HepG2 (cell line): Measurements from ENCODE around the gene PRKCZ. TPM values are rescaled to one million over a fixed set of nuclear protein-coding genes. Genes with fewer than 3 reads are reported as not detected.

ENCODE experiments used
- ATF7 ChIP-seq, 2 experiments: fragments of 450-650 bp in 1 of 2; sonication (generic) in 1 of 2; formaldehyde crosslinking in 1 of 2; IDR thresholded peaks; 2 replicates each; pipeline versions ENCODE4 v1.4.0 to v1.6.1; 2016 to 2020; ENCODE audit warnings: antibody characterized with exemption in 1 of 2, mild to moderate bottlenecking in 1 of 2, missing genetic modification reagents in 1 of 2
- ATRX ChIP-seq: sonication (generic); formaldehyde crosslinking; IDR thresholded peaks from 2 replicates; pipeline ENCODE4 v1.4.0; 2020; ENCODE audit warnings: missing genetic modification reagents, borderline replicate concordance
- CHCHD3 ChIP-seq: sonication (generic); formaldehyde crosslinking; IDR thresholded peaks from 2 replicates; pipeline ENCODE4 v1.8.0; 2022; ENCODE audit warnings: mild to moderate bottlenecking, missing genetic modification reagents, moderate library complexity
- HNRNPH1 ChIP-seq: fragments of 200-400 bp; formaldehyde crosslinking; optimal IDR thresholded peaks from 2 replicates; pipeline ENCODE3; 2017; ENCODE audit warnings: mild to moderate bottlenecking, low read depth, low read length
- IKZF1 ChIP-seq: fragments of 450-650 bp; IDR thresholded peaks from 2 replicates; pipeline ENCODE4 v1.7.1; 2016
- MED8 ChIP-seq: sonication (generic); formaldehyde crosslinking; IDR thresholded peaks from 2 replicates; pipeline ENCODE4 v1.8.1; 2023; ENCODE audit warnings: mild to moderate bottlenecking, missing genetic modification reagents; ENCODE audit not compliant: insufficient replicate concordance
- SMC3 ChIP-seq: IDR thresholded peaks from 2 replicates; pipeline ENCODE4 v1.6.1; 2011; ENCODE audit warnings: low read length, improper control_type of control experiment
- XRCC5 ChIP-seq: fragments of 200-400 bp; formaldehyde crosslinking; optimal IDR thresholded peaks from 2 replicates; pipeline ENCODE3; 2017; ENCODE audit warnings: mild to moderate bottlenecking, low read length
- ZFAT ChIP-seq: sonication (generic); formaldehyde crosslinking; conservative IDR thresholded peaks from 2 replicates; pipeline ENCODE4 v1.8.1; 2023; ENCODE audit warnings: missing genetic modification reagents, inconsistent platforms
- ZIK1 ChIP-seq: sonication (generic); formaldehyde crosslinking; IDR thresholded peaks from 2 replicates; pipeline ENCODE4 v1.5.0; 2020; ENCODE audit warnings: mild to moderate bottlenecking, low read depth, missing genetic modification reagents, borderline replicate concordance
- ZKSCAN1 ChIP-seq: fragments of 150-350 bp; IDR thresholded peaks from 2 replicates; pipeline ENCODE4 v1.6.1; 2014; ENCODE audit warnings: low read length
- ZNF224 ChIP-seq: sonication (generic); formaldehyde crosslinking; IDR thresholded peaks from 2 replicates; pipeline ENCODE4 v1.5.0; 2020; ENCODE audit warnings: mild to moderate bottlenecking, missing genetic modification reagents
- ZNF841 ChIP-seq: sonication (generic); formaldehyde crosslinking; IDR thresholded peaks from 2 replicates; pipeline ENCODE4 v1.8.1; 2023; ENCODE audit warnings: missing genetic modification reagents, borderline replicate concordance
- ZSCAN22 ChIP-seq: sonication (generic); formaldehyde crosslinking; IDR thresholded peaks from 2 replicates; pipeline ENCODE4 v1.4.0; 2020; ENCODE audit warnings: mild to moderate bottlenecking, missing genetic modification reagents
- polyA plus RNA-seq, 8 experiments: library from polyadenylated mRNA; depleted of rRNA in 3 of 8; stranded (reverse) in 7 of 8; unstranded in 1 of 8; fragments of >200 nt; fragmentation: Illumina TruSeq in 4 of 8; extraction: Trizol in 4 of 8; gene quantifications; 2 replicates each; pipeline versions ENCODE4 v1.2.1 to v1.2.3, GENCODE V29; 2011 to 2016; ENCODE audit warnings: low read depth in 4 of 8, missing spikeins in 1 of 8, mixed read lengths in 1 of 8; ENCODE audit not compliant: insufficient read depth in 1 of 8
- total RNA-seq, 5 experiments: library from RNA; depleted of rRNA; stranded (reverse); fragments of >200 nt; fragmentation: Illumina TruSeq; extraction: Trizol; gene quantifications; 2 replicates each; pipeline ENCODE4 v1.2.3, GENCODE V29; 2016; ENCODE audit warnings: low read depth in 1 of 5
- TF ChIP-seq, protein P1 (sequence below): IDR thresholded peaks from 2 replicates; pipeline ENCODE4 v1.6.1; 2018; ENCODE audit warnings: missing genetic modification reagents, mild to moderate bottlenecking, missing compliant biosample characterization
- TF ChIP-seq, protein P2 (sequence below): IDR thresholded peaks from 2 replicates; pipeline ENCODE4 v1.6.1; 2016; ENCODE audit warnings: low read depth
- TF ChIP-seq, protein P3 (sequence below): IDR thresholded peaks from 2 replicates; pipeline ENCODE4 v1.6.1; 2016; ENCODE audit warnings: mild to moderate bottlenecking
- TF ChIP-seq, protein P4 (sequence below): sonication (generic); formaldehyde crosslinking; IDR thresholded peaks from 2 replicates; pipeline ENCODE4 v1.5.0; 2020; ENCODE audit warnings: mild to moderate bottlenecking, missing genetic modification reagents
- TF ChIP-seq, protein P5 (sequence below): sonication (generic); formaldehyde crosslinking; IDR thresholded peaks from 2 replicates; pipeline ENCODE4 v1.5.0; 2020; ENCODE audit warnings: missing genetic modification reagents, mild to moderate bottlenecking, borderline replicate concordance

The PRKCZ gene
- total and polyA plus RNA-seq, 2 of the 13 experiments (the other 11 are each of a cell fraction or from before 2014, with no cell fraction given) = 34.7 to 85.2 TPM

DNA sequence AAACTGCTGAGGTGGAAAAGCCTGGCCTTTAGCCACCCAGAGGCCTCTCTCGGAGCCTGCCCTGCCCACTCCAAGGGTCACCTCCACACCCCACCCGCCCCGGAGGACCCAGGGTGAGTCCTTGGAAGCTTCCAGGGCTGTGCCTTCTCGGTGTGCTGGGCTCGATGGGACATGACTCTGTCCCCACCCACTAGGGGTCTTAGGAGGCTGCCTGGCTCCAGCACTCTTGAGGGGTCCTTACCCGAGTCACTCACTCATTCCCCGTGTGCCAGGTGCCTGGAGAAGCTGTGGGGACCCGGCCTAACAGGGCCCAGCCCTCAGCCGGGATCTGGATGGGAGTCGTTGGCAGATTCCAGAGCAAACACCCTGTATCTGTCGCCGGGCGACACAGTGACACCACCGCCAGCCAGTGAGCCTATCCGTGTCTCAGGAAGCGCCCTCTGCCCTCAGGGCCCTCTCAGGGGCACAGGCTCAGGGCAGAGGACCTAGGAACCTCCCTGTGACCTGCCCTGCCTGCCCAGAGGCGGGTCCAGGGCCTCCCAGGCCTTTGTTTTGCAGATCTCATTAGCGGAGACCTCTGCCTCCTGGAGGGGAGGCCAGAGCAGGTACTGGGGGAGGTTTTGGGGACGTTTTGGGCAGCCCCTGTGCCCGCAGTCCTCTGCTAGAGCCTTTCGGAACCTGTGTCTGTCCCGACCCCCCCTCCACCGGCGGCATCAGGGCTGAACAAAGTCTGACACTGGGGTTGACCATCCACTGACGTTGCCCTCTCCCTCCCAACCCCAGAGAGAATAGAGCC, 3.1 kb upstream of the PRKCZ start (continued):
- TF ChIP-seq, protein P1, sequence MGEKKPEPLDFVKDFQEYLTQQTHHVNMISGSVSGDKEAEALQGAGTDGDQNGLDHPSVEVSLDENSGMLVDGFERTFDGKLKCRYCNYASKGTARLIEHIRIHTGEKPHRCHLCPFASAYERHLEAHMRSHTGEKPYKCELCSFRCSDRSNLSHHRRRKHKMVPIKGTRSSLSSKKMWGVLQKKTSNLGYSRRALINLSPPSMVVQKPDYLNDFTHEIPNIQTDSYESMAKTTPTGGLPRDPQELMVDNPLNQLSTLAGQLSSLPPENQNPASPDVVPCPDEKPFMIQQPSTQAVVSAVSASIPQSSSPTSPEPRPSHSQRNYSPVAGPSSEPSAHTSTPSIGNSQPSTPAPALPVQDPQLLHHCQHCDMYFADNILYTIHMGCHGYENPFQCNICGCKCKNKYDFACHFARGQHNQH (CRISPR knock-in tag) = no peak; the same call in 1 of the 2 replicates
- TF ChIP-seq, protein P2, sequence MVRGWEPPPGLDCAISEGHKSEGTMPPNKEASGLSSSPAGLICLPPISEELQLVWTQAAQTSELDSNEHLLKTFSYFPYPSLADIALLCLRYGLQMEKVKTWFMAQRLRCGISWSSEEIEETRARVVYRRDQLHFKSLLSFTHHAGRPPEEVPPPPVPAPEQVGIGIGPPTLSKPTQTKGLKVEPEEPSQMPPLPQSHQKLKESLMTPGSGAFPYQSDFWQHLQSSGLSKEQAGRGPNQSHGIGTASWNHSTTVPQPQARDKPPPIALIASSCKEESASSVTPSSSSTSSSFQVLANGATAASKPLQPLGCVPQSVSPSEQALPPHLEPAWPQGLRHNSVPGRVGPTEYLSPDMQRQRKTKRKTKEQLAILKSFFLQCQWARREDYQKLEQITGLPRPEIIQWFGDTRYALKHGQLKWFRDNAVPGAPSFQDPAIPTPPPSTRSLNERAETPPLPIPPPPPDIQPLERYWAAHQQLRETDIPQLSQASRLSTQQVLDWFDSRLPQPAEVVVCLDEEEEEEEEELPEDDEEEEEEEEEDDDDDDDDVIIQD (CRISPR knock-in tag) = no peak
- TF ChIP-seq ZNF224 (CRISPR knock-in tag) = no peak
- TF ChIP-seq ZNF841 (CRISPR knock-in tag) = no peak
- TF ChIP-seq ATF7 (IDR thresholded peaks at IDR 0.05) = no peak
- no peak for TF ChIP-seq ATF7 (CRISPR knock-in tag; IDR thresholded peaks at IDR 0.05)
- no peak for TF ChIP-seq ATRX (CRISPR knock-in tag)
- TF ChIP-seq, protein P3, sequence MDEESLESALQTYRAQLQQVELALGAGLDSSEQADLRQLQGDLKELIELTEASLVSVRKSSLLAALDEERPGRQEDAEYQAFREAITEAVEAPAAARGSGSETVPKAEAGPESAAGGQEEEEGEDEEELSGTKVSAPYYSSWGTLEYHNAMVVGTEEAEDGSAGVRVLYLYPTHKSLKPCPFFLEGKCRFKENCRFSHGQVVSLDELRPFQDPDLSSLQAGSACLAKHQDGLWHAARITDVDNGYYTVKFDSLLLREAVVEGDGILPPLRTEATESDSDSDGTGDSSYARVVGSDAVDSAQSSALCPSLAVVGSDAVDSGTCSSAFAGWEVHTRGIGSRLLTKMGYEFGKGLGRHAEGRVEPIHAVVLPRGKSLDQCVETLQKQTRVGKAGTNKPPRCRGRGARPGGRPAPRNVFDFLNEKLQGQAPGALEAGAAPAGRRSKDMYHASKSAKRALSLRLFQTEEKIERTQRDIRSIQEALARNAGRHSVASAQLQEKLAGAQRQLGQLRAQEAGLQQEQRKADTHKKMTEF (CRISPR knock-in tag) = no peak
- TF ChIP-seq, protein P4, sequence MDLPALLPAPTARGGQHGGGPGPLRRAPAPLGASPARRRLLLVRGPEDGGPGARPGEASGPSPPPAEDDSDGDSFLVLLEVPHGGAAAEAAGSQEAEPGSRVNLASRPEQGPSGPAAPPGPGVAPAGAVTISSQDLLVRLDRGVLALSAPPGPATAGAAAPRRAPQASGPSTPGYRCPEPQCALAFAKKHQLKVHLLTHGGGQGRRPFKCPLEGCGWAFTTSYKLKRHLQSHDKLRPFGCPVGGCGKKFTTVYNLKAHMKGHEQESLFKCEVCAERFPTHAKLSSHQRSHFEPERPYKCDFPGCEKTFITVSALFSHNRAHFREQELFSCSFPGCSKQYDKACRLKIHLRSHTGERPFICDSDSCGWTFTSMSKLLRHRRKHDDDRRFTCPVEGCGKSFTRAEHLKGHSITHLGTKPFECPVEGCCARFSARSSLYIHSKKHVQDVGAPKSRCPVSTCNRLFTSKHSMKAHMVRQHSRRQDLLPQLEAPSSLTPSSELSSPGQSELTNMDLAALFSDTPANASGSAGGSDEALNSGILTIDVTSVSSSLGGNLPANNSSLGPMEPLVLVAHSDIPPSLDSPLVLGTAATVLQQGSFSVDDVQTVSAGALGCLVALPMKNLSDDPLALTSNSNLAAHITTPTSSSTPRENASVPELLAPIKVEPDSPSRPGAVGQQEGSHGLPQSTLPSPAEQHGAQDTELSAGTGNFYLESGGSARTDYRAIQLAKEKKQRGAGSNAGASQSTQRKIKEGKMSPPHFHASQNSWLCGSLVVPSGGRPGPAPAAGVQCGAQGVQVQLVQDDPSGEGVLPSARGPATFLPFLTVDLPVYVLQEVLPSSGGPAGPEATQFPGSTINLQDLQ (CRISPR knock-in tag) = no peak
- TF ChIP-seq CHCHD3 = no peak
- TF ChIP-seq ZIK1 = no peak
- TF ChIP-seq ZFAT (CRISPR knock-in tag) = no peak
- TF ChIP-seq SMC3 = no peak
- no peak for TF ChIP-seq MED8 (CRISPR knock-in tag)
- TF ChIP-seq ZKSCAN1 = no peak
- no peak for TF ChIP-seq IKZF1
- TF ChIP-seq, protein P5, sequence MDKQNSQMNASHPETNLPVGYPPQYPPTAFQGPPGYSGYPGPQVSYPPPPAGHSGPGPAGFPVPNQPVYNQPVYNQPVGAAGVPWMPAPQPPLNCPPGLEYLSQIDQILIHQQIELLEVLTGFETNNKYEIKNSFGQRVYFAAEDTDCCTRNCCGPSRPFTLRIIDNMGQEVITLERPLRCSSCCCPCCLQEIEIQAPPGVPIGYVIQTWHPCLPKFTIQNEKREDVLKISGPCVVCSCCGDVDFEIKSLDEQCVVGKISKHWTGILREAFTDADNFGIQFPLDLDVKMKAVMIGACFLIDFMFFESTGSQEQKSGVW (CRISPR knock-in tag) = no peak
- no peak for TF ChIP-seq XRCC5
- TF ChIP-seq ZSCAN22 = no peak
- no peak for TF ChIP-seq HNRNPH1
